Hindlimb muscle (tissue), 1 donor: ENCODE results near the gene OR52J3. TPM values are rescaled to one million over a fixed set of nuclear protein-coding genes. Genes with fewer than 3 reads are reported as not detected.
"Not testable (repeated sequence)": the region's sequence is repeated elsewhere in the genome, so short reads cannot be mapped to it uniquely, and the experiment has no call there.

ENCODE experiments used
- DNase-seq: peaks from one replicate; pipeline ENCODE4 v3.0.0-alpha.2; 2013
- polyA plus RNA-seq: library from polyadenylated mRNA; unstranded; fragments of 120-200 nt; gene quantifications from one replicate; pipeline ENCODE4 v1.2.1, GENCODE V29; 2013; ENCODE audit not compliant: insufficient read length

Gene OR52J3
- not detected for polyA plus RNA-seq

- no peak for DNase-seq
Measured at GRCh38 chr11:5046226-5046625, at the start of gene OR52J3. TSS of gene OR52J3 (plus strand) at chr11:5046526. CDS start at chr11:5046526, 0 bp downstream.

GRCh38 chr11:5004424-5005274, 41.7 kb upstream of the OR52J3 start:
- peak; percentile 49 for DNase-seq

- no peak for DNase-seq
Measured at GRCh38 chr11:5007561-5007960, 38.8 kb upstream of the OR52J3 start.

- DNase-seq, result no peak
Measured at GRCh38 chr11:5011254-5011653, 35.1 kb upstream of the OR52J3 start.

- DNase-seq, result no peak
Measured at GRCh38 chr11:5013012-5013411, 33.3 kb upstream of the OR52J3 start.

- DNase-seq, result no peak
Measured at GRCh38 chr11:5021996-5022395, 24.3 kb upstream of the OR52J3 start.

GRCh38 chr11:5036669-5037068, 9.7 kb upstream of the OR52J3 start:
- DNase-seq, result no peak

- DNase-seq, result no peak
Measured at GRCh38 chr11:5037926-5038325, 8.4 kb upstream of the OR52J3 start.

- no peak for DNase-seq
Measured at GRCh38 chr11:5038341-5038740, 8.0 kb upstream of the OR52J3 start.

GRCh38 chr11:5040876-5041275, 5.5 kb upstream of the OR52J3 start:
- no peak for DNase-seq

GRCh38 chr11:5042091-5042490, 4.2 kb upstream of the OR52J3 start:
- no peak for DNase-seq

- DNase-seq, result no peak
Measured at GRCh38 chr11:5043380-5043779, 2.9 kb upstream of the OR52J3 start.

- no peak for DNase-seq
Measured at GRCh38 chr11:5046754-5047330, 516 bp downstream of the OR52J3 start.

GRCh38 chr11:5058679-5059078, 12.4 kb downstream of the OR52J3 start:
- DNase-seq, result not testable (repeated sequence)

- no peak for DNase-seq
Measured at GRCh38 chr11:5059391-5059790, 13.1 kb downstream of the OR52J3 start, which contains the start of gene OR52E2. TSS of gene OR52E2 (minus strand) at chr11:5059627. CDS start at chr11:5059627, 0 bp downstream.

GRCh38 chr11:5065027-5065426, 18.7 kb downstream of the OR52J3 start:
- no peak for DNase-seq

GRCh38 chr11:5069272-5069671, 22.9 kb downstream of the OR52J3 start, which contains the start of gene OR52E1:
TSS of gene OR52E1 (plus strand) at chr11:5069572.
- DNase-seq, result no peak

- DNase-seq, result no peak
Measured at GRCh38 chr11:5071799-5072198, 25.5 kb downstream of the OR52J3 start.

GRCh38 chr11:5081405-5081804, 35.1 kb downstream of the OR52J3 start:
- DNase-seq, result no peak

- no peak for DNase-seq
Measured at GRCh38 chr11:5083602-5084001, 37.3 kb downstream of the OR52J3 start.

- DNase-seq, result no peak
Measured at GRCh38 chr11:5088556-5088955, 42.2 kb downstream of the OR52J3 start.

- no peak for DNase-seq
Measured at GRCh38 chr11:5090668-5091067, 44.3 kb downstream of the OR52J3 start.

GRCh38 chr11:5092821-5093585, 46.7 kb downstream of the OR52J3 start:
- no peak for DNase-seq
